Measurements from ENCODE around the gene LCOR.

LCOR gene

DNA sequence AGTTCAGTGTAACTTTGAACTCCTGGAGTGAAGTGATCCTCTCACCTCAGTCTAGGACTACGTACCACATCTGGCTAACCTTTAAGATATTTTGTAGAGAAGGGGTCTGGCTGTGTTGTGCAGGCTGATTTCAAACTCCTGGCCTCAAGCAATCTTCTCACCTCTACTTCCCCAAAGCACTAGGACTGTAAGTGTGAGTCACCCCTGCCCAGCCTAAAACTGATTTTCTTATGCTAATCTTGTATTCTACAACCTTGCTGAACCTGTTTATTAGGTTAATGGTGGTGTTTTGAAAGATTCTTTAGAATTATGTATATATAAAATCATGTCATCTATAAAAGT is 58.0 kb downstream of the LCOR start:
- DNase-seq (ENCODE audit: low read depth, low spot score), result peak; percentile 43

DNA sequence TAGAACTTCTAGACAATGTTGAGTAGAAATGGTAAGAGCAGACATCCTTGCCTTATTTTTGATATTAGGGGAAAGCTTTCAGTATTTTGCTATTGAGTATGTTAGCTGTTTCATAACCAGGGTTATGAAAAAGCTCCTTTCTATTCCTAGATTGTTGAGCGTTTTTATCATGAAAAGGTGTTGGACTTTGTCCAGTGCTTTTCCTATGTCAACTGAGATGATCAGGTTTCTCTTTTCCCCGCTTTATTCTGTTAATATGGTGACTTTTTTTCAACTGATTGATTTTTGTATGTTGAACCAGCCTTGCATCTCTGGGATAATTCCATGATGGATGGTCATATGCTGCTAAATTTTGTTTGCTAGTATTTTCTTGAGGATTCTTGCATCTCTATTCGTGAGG is 58.5 kb downstream of the LCOR start:
- no peak for DNase-seq (ENCODE audit: low read depth, low spot score)

DNA sequence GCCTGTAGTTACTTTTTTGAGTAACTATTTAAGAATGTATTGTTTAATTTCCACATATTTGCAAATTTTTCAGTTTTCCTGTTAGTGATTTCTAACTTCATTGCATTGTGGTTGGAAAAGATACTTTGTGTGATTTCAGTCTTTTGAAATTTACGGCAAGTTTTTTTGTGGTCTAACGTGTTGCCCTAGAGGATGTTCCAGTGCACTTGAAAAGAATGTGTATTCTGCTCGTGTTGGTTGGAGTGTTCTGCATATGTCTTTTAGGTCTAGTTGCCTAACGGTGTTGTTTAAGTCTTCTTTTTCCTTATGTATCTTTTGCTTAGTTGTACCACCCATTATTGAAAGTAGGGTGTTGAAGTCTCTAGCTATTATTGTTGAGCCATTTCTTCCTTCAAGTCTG is 59.7 kb downstream of the LCOR start:
- DNase-seq (ENCODE audit: low read depth, low spot score), result no peak

DNA sequence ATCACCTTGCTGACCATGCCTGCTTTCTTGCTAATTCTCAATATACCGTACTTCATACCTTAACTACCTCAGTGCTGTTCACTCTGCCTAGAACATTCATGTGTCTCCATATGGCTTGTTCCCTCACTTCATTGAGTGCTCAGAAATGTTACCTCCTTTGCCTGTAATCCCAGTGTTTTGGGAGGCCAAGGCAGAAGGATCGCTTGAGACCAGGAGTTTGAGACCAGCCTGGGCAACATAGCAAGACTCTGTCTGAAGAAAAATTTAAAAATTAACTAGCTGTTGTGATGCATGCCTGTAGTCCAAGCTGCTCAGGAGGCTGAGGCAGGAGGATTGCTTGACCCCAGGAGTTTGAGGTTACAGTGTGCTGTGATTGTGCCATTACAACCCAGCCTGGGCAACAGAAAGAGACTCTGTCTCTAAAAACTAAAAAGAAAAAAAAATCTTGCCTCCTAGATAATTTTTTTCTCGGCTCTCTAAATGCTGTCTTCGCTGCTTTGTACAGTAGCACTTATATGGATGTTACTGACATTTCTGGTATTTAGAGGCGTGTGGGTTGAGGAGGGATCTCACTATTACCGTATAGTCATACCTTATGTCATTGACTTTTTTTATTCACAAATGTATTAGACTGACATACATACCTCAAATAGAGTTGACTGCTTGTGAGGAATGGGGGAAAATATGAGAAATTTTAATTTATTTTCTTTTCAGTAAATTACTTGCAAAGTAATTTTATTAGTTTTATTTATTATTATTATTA is 63.7 kb downstream of the LCOR start:
- DNase-seq (ENCODE audit: low read depth, low spot score), result no peak

DNA sequence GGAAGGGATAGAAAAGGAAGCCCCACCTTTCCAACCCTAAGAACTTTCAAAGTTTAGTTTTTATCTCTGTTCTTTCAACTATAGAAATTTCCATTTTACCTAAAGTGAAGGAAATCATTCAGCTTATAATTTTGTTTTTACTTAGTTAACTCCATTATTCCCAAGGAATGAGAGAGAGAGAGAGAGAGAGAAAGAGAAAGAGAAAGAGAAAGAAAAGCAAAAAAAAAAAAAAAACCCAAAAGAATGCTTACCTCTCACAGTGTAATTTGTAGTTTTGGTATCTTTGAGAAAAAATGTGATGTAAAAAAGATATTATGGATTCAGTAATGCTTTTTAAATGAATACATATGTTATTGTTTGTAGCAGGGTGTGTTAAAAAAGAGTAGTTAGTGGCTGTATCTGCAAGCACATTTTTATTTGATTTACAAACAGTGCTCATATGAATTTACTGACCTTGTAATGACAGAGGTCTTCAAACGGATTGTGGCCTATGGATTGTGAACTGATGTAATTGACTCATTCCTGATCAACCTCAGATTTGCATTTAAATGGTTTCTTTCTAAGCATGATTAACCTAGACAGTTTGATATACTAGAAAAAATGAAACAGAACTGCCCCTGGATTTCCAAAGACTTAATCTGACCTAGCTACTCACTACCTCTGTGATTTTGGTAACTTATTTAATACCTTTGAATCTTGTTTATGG is 64.9 kb downstream of the LCOR start:
- no peak for DNase-seq (ENCODE audit: low read depth, low spot score)

DNA sequence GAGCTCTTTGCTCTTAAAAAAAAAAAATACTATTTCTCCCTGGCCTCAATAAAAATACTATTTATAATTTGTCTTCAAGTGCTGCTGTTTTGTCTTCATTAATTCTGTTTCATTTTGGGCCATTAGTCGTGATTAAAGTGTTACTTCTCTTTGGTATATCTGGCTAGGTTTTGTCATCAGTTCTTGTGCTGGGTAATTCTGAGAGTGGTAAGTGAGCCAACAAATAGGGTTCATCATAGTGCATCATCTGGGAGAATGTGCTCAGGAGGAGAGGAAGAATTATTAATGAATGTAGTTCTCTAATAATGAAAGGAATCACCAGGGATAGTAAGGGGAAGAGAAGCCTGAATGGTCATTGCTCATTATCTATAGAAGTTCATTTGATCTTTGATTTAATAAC is 70.0 kb downstream of the LCOR start:
- DNase-seq (ENCODE audit: low read depth, low spot score), result no peak

DNA sequence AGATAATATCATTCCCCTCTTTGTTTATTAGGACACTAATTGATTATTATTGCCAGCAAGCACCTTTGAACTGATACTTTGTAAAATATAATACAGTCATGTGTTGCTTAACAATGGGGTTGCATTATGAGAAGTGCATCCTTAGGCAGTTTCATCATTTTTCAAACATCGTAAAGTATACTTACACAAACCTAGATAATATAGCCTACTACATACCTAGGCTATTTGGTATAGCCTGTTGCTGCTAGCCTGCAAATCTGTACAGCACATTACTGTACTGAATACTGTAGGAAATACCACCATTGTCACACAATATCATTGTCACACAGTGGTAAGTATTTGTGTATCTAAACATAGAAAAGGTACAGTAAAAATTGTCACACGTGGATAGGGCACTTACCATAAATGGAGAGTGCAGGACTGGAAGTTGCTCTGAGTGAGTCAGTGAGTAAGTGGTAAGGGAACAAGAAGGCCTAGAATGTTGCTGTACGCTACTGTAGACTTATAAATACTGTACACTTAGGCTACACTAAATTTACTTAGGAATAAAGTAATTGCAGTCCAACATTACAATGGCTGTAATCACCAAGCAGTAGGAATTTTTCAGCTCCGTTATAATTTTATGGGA is 70.7 kb downstream of the LCOR start:
- DNase-seq (ENCODE audit: low read depth, low spot score), result no peak

DNA sequence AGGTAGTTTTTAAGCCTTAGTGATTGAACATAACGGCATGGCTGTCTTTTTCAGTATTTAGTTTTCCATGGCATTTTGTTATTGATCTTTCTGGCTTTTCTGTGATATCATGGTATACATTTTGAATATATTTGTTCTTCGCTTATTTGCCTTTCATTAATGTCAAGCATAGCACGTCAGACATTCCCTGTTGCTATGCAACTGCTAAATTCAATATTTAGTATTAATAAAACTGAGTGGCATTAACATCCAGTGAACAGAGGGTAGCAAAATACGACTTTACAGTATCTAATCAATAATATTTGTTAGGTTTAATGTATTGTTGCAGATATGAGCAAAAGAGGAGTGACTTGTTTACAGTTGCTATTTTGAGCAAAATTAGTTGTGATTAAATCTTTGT is 72.5 kb downstream of the LCOR start:
- no peak for DNase-seq (ENCODE audit: low read depth, low spot score)

DNA sequence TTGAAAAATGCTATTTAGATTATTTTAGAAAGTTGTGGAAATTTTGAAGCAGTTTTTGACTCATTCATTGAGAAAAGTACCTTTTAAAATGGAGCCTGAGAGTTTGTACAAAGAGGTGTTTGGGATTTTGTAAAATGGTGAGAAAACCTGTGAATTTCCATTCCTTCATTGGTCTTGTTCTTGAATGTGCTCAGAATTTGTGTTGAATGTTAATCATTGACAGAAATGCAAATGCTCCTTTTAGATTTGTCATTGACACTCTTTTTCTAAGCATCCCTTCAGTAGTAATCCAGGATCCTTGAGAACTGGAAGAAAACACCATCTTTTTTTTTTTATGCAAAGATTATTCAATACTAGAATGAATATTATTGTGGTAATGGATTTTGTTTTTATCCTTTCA is 74.8 kb downstream of the LCOR start:
- DNase-seq (ENCODE audit: low read depth, low spot score), result no peak

DNA sequence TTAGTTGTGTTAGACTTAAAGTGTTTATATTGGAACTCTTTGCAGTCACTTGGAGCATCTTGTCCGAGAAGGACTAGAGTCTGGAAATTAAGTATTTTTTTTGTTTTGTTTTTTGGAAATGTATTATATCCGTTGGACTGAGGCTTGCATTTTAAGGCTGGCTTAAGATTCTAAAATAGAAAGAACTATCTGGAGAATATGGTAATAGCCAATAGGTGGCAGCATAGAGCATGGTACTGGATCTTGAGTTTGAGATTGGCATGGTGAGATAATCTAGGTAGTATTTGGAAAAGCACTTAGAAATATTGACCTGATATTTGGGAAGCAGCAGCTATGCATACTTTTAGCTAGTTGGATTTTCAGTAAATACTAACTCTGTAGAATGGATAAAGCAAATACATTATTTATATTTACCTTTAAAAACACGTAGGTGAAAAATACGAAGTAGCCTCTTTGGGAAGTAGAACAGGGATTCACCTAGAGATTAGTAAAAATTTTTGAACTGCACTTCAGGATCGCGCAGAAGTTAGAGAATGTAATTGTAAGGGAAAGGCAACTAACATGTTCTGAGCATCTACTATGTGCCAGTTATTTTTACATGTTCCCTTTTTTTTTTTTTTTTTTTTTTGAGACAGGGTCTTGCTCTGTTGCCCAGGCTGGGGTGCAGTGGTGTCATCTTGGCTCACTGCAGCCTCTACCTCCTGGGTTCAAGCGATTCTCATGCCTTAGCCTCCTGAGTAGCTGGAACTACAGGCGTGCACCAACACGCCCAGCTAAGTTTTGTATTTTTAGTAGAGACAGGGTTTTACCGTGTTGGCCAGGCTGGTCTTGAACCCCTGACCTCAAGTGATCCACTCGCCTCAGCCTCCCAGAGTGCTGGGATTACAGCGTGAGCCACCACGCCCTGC is 78.6 kb downstream of the LCOR start:
- no peak for DNase-seq (ENCODE audit: low read depth, low spot score)

DNA sequence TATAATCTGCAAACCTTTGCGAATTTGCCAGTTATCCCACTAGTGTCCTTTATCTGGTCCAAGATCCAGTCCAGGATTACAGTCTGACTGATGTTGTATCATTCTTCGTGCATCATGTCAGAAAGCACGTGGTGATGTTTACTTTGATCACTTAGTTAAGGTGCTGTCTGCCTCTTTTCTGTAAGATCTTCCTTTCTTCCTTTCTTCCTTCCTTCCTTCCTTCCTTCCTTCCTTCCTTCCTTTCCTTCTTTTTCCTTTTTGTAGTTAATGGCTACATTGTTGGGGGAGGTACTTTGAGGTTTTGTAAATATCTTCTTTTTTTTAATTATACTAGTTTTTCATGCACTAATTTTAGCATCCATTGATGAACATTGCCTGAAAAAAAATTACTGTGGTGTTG is 80.3 kb downstream of the LCOR start:
- DNase-seq (ENCODE audit: low read depth, low spot score), result no peak

DNA sequence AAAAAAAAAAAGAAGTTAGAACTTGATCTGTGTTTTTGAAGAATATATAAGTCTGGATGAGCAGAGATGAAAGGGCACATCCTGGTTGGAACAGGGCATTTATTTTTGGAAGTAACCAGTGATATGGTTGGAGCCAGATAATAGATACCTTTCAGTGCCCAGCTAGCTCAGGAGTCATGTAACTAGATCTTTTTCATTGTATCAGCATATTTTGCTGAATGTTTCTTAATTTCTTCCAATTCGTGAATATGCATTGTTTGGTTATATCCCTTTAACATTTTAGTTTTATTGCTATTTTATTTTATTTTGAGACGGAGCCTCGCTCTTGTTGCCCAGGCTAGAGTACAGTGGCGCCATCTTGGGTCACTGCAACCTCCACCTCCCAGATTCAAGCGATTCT is 81.8 kb downstream of the LCOR start:
- no peak for DNase-seq (ENCODE audit: low read depth, low spot score)

DNA sequence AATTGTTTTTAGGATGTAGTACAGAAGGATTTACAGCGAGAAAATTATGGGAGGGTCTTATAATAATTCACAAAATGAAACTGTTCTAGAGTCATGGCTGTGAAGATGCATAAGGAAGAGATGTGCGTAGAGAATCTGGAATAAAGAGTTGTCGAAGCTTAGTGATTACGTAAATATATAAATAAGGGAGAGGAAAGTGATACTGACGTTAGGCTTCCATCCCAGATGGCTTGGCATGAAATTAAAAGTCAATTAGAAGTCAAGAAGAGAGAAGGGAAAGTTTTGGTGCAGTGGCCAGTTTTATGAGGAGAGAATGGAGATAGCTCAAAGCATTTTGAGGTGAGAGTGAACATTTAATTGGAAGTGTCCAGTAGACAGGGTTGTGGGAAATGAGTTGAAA is 85.5 kb downstream of the LCOR start:
- DNase-seq (ENCODE audit: low read depth, low spot score), result no peak

DNA sequence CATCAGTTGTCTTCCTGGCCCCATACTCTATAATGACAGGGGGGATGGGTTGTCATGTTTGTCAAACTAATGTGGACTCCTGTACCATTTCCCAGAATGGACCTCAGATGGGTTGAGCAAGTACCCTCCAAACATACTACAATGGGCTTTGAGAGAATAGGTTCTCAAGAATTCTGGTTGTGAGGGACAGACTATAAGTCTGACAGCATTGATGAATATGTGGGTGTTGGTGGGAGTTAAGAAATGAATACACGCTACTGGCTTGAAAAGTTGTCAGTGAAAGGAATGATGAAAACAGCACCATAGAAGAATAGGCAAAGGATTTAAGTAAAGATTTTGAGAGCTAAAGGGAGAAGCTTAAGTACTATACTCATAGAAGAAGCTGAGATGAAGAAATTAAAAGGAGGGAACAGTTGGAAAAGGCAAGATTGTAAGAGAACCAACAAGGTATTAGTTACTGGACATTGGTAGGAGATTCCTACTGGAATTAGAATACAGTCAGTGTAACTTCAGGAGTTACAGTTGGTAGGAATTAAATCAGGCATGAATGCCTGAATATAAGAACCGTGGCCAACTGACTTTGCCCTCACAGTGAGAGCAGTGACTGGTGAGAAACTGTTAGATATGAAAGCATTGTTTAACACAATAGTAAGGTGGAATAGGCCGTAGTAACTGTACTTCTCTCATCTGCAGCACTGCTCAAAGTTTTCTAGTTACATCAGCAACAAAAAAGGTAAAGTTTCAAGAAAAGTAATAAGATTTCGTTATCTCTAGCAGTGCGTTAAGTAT is 86.3 kb downstream of the LCOR start:
- DNase-seq (ENCODE audit: low read depth, low spot score), result no peak

DNA sequence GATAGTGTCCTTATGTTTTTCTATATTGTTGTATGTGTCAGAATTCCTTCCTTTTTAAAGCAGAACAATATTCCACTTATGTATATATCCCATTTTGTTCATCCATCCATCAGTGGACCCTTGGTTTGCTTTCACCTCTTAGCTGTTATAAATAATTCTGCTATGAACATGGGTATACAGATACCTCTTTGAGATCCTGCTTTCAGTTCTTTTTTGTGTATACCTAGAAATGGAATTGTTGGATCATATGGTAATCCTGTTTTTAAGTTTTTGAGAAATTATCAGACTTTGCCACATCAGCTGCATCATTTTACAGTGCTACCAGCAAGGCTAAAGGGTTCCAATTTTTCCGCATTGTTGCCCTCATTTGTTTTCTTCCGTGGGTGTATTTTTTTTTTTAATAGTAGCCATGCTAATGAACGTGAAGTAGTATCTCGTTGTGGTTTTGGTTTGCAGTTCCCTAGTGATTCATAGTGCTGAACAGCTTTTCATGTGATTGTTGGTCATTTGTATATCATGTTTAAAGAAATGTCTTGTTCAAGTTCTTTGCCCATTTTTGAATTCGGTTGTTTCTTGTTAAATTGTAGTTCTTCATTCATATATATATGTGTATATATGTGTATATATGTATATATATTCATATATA is 87.8 kb downstream of the LCOR start:
- DNase-seq (ENCODE audit: low read depth, low spot score), result no peak

DNA sequence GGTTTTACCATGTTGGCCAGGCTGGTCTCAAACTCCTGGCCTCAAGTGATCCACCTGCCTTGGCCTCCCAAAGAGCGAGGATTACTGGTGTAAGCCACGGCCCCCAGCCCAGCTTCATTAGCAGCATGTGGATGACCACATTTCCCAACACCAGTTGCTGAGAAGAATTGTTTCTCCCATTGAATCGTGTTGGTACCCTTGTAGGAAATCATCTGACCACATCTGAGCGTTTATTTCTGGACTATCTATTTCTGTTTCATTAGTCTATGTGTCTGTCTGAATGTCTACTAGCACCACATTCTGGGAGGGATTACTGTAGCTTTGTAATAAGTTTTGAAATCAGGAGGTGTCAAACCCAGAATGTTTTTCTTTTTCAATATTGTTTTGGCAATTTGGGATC is 89.6 kb downstream of the LCOR start:
- no peak for DNase-seq (ENCODE audit: low read depth, low spot score)

DNA sequence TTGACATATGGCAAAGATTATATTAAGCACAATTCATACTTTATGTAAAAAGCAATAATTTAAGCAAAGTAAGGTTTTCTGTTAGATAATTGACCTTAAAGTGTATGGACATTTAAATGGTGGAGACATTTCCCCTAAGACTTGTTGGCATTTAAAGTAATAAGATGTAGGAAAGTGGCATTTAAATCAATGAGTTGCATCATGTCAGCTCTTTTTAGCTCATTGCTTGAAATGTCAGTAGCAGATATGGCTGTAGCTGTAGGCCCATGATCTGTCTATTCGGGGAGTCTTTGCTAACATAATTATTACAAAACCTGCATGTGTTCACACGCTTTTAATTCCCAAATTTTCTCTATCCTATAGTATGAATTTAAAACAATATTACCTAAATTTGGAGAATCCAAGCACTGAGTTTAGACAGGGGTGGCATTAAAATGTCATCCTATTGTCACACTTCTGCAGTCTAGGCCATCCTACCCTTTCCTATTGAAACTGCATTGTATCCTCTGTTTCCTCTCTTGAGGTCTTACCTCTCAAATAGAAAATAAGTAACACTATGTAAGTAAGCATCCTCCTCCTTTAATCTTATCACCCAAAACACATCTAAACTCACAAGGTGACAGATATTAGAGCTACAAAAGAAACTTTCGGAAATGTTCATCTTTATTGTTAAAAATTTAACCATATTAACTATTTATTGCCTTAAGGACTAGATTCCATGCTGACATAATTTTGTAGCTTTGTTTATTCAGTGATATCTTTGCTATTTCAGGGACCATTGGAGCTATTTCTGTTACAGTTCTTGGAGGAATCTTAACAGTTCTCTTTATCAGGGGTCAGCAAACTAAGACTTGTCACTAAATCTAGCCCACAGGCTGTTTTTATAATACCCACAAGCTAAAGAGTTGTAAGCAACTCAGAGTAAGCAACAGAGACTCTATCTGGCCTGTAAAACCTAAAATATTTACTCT is 91.2 kb downstream of the LCOR start:
- no peak for DNase-seq (ENCODE audit: low read depth, low spot score)

DNA sequence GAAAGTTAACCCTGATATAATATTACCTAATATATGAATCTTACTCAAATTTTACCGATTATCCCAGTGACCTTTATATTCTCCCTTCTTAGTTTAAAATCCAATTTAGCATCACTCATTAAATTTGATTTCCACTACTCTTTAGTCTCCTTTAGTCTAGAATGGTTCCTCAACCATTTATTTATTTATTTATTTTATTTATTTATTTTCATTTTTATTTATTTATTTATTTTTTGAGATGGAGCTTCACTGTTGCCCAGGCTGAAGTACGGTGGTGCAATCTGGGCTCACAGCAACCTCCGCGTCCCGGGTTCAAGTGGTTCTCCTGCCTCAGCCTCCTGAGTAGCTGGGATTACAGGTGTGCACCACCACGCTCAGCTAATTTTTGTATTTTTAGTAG is 92.8 kb downstream of the LCOR start:
- DNase-seq (ENCODE audit: low read depth, low spot score), result no peak

DNA sequence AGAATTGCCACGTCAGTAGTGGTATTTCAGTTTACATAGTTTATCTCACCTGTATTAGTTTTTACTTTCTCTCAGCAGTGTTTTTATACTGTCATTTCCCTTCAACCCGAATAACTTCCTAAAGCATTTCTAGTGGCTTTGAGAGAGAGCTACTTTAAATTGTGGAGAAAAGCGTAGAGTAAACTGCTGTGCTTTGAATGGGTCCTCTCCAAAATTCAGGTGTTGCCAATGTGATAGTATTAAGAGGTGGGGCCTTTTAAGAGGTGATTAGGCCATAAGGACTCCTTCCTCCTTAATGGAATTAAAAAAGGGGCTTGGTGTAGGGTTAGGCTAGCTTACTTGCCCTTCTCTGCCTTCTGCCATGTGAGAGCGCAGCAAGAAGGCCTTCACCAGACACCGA is 98.4 kb downstream of the LCOR start:
- DNase-seq (ENCODE audit: low read depth, low spot score), result no peak

DNA sequence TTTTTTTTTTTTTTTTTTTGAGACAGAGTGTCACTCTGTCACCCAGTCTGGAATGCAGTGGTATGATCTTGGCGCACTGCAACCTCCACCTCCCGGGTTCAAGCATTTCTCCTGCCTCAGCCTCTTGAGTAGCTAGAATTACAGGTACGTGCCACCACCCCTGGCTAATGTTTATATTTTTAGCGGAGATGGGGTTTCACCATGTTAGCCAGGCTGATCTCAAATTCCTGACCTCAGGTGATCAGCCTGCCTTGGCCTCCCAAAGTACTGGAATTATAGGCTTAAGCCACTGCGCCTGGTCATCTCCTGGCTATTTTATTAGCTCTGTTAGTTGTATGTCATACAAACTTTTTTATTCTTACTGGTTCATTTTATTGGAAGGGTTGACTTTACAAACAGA is 103.0 kb downstream of the LCOR start:
- no peak for DNase-seq (ENCODE audit: low read depth, low spot score)
